ENCODE results near the gene MYL10. TPM values are rescaled to one million over a fixed set of nuclear protein-coding genes. Genes with fewer than 3 reads are reported as not detected.

MYL10 gene
- total RNA-seq: not detected in 2 replicates

GRCh38 chr7:101629171-101629570, at the start of gene MYL10:
MYL10 (minus strand) TSS chr7:101629296; CDS start chr7:101629118, 178 bp downstream.

Other genes with a start within 250 kb of the MYL10 start
- 29.7 and 62.9 TPM in 2 replicates for gene CUX1, start 188.3 kb upstream of the MYL10 start, total RNA-seq